Measurements from ENCODE around the gene NOL4L. TPM values are rescaled to one million over a fixed set of nuclear protein-coding genes. Genes with fewer than 3 reads are reported as not detected.

NOL4L gene
- total RNA-seq, 1 donor from 2014 or later: 19.7 TPM

DNA sequence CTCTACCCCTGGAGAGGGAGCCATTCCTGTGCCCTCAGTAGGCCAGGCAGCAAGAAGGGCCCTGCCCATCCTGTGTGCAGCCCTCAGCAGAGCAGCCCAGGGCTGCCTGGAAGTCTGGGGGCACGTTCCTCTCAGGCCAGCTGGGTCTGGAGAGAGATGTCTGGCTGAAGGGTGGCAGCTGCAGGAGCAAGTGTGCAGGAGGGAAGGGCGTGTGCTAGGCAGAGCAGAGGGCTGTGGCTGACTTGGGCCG, 62.7 kb downstream of the NOL4L start:
- Histone ChIP-seq H3K36me3 (no peaks in the 10 kb centered on the region), H3K9me3 (no peaks in the 10 kb centered on the region)
- TF ChIP-seq, protein P1, sequence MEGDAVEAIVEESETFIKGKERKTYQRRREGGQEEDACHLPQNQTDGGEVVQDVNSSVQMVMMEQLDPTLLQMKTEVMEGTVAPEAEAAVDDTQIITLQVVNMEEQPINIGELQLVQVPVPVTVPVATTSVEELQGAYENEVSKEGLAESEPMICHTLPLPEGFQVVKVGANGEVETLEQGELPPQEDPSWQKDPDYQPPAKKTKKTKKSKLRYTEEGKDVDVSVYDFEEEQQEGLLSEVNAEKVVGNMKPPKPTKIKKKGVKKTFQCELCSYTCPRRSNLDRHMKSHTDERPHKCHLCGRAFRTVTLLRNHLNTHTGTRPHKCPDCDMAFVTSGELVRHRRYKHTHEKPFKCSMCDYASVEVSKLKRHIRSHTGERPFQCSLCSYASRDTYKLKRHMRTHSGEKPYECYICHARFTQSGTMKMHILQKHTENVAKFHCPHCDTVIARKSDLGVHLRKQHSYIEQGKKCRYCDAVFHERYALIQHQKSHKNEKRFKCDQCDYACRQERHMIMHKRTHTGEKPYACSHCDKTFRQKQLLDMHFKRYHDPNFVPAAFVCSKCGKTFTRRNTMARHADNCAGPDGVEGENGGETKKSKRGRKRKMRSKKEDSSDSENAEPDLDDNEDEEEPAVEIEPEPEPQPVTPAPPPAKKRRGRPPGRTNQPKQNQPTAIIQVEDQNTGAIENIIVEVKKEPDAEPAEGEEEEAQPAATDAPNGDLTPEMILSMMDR (IDR thresholded peaks at IDR 0.05): no peak

DNA sequence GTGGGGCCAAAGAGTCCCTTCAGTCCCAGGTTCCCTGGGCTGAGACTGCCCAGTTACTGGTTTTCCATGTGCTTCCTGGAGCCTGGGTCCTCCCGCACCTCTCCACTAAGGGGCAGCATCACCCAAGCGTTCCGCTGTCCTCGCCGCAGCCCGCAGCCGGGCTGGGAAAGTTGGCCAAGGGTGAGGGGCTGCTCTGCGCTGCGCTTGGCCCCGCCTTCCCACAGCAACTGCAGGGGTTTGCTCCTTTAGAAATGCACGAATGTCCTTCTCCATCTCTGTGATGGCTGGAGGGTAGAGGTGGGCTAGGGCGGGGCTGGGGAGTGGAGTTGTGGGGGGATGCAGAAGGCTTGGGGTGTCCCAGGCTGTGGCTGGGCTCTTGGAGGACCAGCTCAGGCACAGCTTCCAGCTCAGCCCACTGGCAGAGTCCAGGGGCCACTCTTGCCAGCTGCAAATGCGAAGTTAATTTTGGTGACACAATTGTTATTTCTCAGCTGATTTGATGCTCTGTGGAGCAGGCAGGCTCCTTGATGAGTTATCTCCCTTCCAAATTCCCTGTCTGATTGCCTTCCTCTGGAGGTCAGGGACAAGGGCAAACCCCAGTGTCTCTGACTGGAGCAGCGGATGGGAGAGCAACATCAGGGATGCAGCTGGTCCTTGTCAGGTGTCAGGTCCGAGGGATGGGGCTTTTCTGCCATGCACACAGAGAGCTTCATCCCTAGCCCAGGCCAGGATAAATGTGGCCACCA, 63.2 kb downstream of the NOL4L start:
- Histone ChIP-seq H3K36me3 (no peaks in the 10 kb centered on the region), H3K4me3 (no peak overlapping the region), H3K27ac (no peak overlapping the region), H3K27me3 (no peaks in the 10 kb centered on the region), H3K4me1 (peaks cover 12% of the 10 kb centered on the region), H3K9me3 (no peaks in the 10 kb centered on the region)
- TF ChIP-seq, protein P1 (IDR thresholded peaks at IDR 0.05): peak; percentile 81
- DNase-seq (peak; percentile 82), ATAC-seq (peak; percentile 83)
- intact Hi-C loops (cut with DNase I): loop anchor here (5.0 kb wide), 1 partner anchor 130 kb away; no protein-coding TSS in a partner anchor

More for the DNA sequence above, 62.7 kb downstream of the NOL4L start:
- DNase-seq: no peak
- Histone ChIP-seq H3K4me1 (peaks cover 8% of the 10 kb centered on the region), H3K27me3 (no peaks in the 10 kb centered on the region), H3K4me3 (no peak overlapping the region), H3K27ac (no peak overlapping the region)
- ATAC-seq: no peak
- intact Hi-C loops (cut with DNase I): loop anchor here (5.0 kb wide), 1 partner anchor 130 kb away; no protein-coding TSS in a partner anchor

- Histone ChIP-seq H3K4me1 (peaks cover 17% of the 10 kb centered on the region), H3K4me3 (no peak overlapping the region), H3K27ac (no peak overlapping the region), H3K36me3 (no peaks in the 10 kb centered on the region), H3K9me3 (no peaks in the 10 kb centered on the region), H3K27me3 (no peaks in the 10 kb centered on the region)
- ATAC-seq (no peak), DNase-seq (no peak)
- intact Hi-C loops (cut with DNase I): loop anchor here (5.0 kb wide), 1 partner anchor 131 kb away; no protein-coding TSS in a partner anchor
- TF ChIP-seq, protein P1 (IDR thresholded peaks at IDR 0.05): no peak
Measured at GRCh38 chr20:32520927-32521203, 64.3 kb downstream of the NOL4L start.

DNA sequence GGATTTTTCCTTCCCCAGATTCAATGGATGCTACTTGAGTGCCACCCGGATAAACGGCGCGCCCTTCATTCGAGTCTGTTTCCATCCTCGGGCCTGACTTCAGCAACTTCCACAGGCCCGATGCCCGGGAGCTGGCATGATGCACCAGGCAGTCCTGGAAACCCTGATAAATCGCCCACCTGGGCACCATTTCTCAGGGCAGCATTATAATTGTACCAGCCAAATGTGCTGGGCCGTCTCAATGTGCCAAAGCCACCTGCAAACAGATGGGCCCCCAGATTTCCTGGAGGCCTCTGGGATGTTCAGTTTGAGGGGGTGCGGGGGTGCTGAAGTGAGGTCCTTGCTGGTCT, 65.8 kb downstream of the NOL4L start:
- H3K36me3 ChIP-seq: no peaks in the 10 kb centered on the region
- H3K9me3 ChIP-seq: no peaks in the 10 kb centered on the region
- H3K4me1 ChIP-seq: peaks cover 17% of the 10 kb centered on the region
- H3K27me3 ChIP-seq: no peaks in the 10 kb centered on the region
- TF ChIP-seq, protein P1 (IDR thresholded peaks at IDR 0.05): no peak
- intact Hi-C loops (cut with DNase I): no loop called here
- DNase-seq (no peak), ATAC-seq (no peak)
- no peak overlapping the region for H3K4me3 ChIP-seq
- no peak overlapping the region for H3K27ac ChIP-seq

- Histone ChIP-seq H3K9me3 (no peaks in the 10 kb centered on the region), H3K27me3 (no peaks in the 10 kb centered on the region), H3K4me1 (peaks cover 17% of the 10 kb centered on the region), H3K36me3 (no peaks in the 10 kb centered on the region), H3K4me3 (no peak overlapping the region), H3K27ac (peak overlapping the region; percentile 42)
- TF ChIP-seq, protein P1 (IDR thresholded peaks at IDR 0.05): no peak
- intact Hi-C loops (cut with DNase I): no loop called here
- no peak for DNase-seq
- no peak for ATAC-seq
Measured at GRCh38 chr20:32518593-32519380, 66.3 kb downstream of the NOL4L start.
